ENCODE results near the gene HOXA2.

DNA sequence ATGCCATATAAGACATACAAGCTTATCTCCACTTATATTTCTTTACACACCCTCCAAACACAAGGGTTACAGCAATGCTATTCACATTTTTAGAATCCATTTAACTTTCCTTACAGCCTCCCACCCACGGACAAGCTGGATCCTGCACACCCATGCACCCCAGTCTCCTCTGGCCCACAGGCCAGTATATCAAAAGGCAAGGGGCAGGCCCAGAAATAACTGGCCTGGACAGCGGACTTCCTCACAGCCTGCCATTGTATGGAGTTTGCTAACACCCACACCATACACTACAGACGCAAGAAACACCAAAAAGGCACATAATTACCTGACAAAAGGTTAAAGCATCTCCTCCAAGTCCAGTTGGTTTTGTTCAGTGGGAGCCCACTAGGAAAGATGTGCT, 16.1 kb upstream of the HOXA2 start:
- TF ChIP-seq, protein P1, sequence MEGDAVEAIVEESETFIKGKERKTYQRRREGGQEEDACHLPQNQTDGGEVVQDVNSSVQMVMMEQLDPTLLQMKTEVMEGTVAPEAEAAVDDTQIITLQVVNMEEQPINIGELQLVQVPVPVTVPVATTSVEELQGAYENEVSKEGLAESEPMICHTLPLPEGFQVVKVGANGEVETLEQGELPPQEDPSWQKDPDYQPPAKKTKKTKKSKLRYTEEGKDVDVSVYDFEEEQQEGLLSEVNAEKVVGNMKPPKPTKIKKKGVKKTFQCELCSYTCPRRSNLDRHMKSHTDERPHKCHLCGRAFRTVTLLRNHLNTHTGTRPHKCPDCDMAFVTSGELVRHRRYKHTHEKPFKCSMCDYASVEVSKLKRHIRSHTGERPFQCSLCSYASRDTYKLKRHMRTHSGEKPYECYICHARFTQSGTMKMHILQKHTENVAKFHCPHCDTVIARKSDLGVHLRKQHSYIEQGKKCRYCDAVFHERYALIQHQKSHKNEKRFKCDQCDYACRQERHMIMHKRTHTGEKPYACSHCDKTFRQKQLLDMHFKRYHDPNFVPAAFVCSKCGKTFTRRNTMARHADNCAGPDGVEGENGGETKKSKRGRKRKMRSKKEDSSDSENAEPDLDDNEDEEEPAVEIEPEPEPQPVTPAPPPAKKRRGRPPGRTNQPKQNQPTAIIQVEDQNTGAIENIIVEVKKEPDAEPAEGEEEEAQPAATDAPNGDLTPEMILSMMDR (conservative IDR thresholded peaks at IDR 0.05; ENCODE audit: low read depth, low read length), result no peak
- no peak for TF ChIP-seq EZH2 (IDR thresholded peaks at IDR 0.05; ENCODE audit: borderline replicate concordance, low read depth, low read length, poor library complexity, severe bottlenecking)
